GM12801 (cell line): Measurements from ENCODE around the gene FGF8.

Experiments used
- CTCF ChIP-seq: IDR thresholded peaks from one replicate; pipeline ENCODE4 v1.5.1; 2011; ENCODE audit warnings: control low read depth; ENCODE audit not compliant: insufficient read length; ENCODE audit errors: extremely low read depth

Gene FGF8

GRCh38 chr10:101789686-101790085, 13.8 kb upstream of the FGF8 start:
- no peak for TF ChIP-seq CTCF

GRCh38 chr10:101785801-101786200, 9.9 kb upstream of the FGF8 start:
- no peak for TF ChIP-seq CTCF

- no peak for TF ChIP-seq CTCF
Measured at GRCh38 chr10:101784558-101784957, 8.6 kb upstream of the FGF8 start.

- TF ChIP-seq CTCF: no peak
Measured at GRCh38 chr10:101783736-101784118, 7.8 kb upstream of the FGF8 start.

GRCh38 chr10:101782811-101783735, 7.2 kb upstream of the FGF8 start, which contains the start of gene NPM3:
Gene NPM3 (minus strand): TSS chr10:101783446. CDS start chr10:101783390, 56 bp downstream.
- no peak for TF ChIP-seq CTCF

GRCh38 chr10:101781984-101782810, 6.3 kb upstream of the FGF8 start:
- TF ChIP-seq CTCF: no peak

- no peak for TF ChIP-seq CTCF
Measured at GRCh38 chr10:101781655-101781983, 5.7 kb upstream of the FGF8 start.
